Ecto neural progenitor cell (in vitro differentiated cells): Measurements from ENCODE around the gene SNAP47.

Source experiments
- DNase-seq: peaks from one replicate; pipeline ENCODE4 v3.0.0-alpha.2; 2018; ENCODE audit warnings: low spot score

The SNAP47 gene

GRCh38 chr1:227749916-227750710 is 14.9 kb downstream of the SNAP47 start:
- no peak for DNase-seq

GRCh38 chr1:227753999-227754711 is 18.9 kb downstream of the SNAP47 start:
- DNase-seq, result no peak

GRCh38 chr1:227754958-227755357 is 19.7 kb downstream of the SNAP47 start:
- DNase-seq, result no peak

GRCh38 chr1:227756172-227756959 is 21.1 kb downstream of the SNAP47 start:
- no peak for DNase-seq

GRCh38 chr1:227757781-227758180 is 22.5 kb downstream of the SNAP47 start:
- no peak for DNase-seq

GRCh38 chr1:227758366-227758765 is 23.1 kb downstream of the SNAP47 start:
- no peak for DNase-seq

GRCh38 chr1:227759341-227760300 is 24.4 kb downstream of the SNAP47 start:
- DNase-seq, result no peak

- DNase-seq, result no peak
These were observed 25.1 kb downstream of the SNAP47 start for GRCh38 chr1:227760377-227760776.

- DNase-seq, result no peak
These were observed 26.5 kb downstream of the SNAP47 start for GRCh38 chr1:227761621-227762230.

GRCh38 chr1:227762231-227762911 is 27.1 kb downstream of the SNAP47 start:
- DNase-seq, result peak; percentile 90

- DNase-seq, result no peak
These were observed 28.2 kb downstream of the SNAP47 start for GRCh38 chr1:227763246-227764018.

GRCh38 chr1:227764019-227764391 is 28.8 kb downstream of the SNAP47 start:
- no peak for DNase-seq

- DNase-seq, result no peak
These were observed 30.2 kb downstream of the SNAP47 start for GRCh38 chr1:227765261-227766014.

GRCh38 chr1:227766015-227766634 is 30.9 kb downstream of the SNAP47 start:
- DNase-seq, result no peak

GRCh38 chr1:227766653-227767277 is 31.5 kb downstream of the SNAP47 start:
- no peak for DNase-seq

- DNase-seq, result no peak
These were observed 32.3 kb downstream of the SNAP47 start for GRCh38 chr1:227767401-227768124.

- no peak for DNase-seq
These were observed 32.8 kb downstream of the SNAP47 start for GRCh38 chr1:227768125-227768439.

- no peak for DNase-seq
These were observed 33.4 kb downstream of the SNAP47 start for GRCh38 chr1:227768640-227769039.
